Measurements from ENCODE around the gene SETBP1. TPM values are rescaled to one million over a fixed set of nuclear protein-coding genes. Genes with fewer than 3 reads are reported as not detected.
A peak's percentile ranks its signal among the peaks of the same experiment; 100 is the strongest.

The SETBP1 gene
- total RNA-seq, 1 donor from 2014 or later = 72.8 TPM

DNA sequence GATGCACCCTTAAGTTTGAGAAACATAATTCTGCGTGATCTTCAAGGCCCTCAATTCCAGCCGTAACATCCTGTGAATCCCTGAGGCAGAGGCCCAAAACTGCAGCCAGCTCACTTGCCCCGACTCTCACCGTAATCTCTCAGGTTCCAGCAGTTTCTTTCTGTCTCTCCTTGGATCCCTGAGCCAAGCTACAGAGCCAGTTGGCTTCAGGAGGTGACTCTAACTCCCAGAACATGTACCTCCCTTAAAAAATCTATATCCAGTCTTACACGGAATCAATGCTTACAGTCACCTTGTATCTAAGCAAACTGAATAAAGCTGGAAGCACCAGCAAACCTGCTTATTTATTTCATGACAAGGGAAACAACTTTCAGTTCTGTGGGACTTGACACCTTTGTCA, 300.4 kb downstream of the SETBP1 start:
- Mint-ChIP-seq H3K4me1 (peaks cover 10% of the 10 kb centered on the region), H3K4me3 (no peak overlapping the region), H3K27me3 (no peaks in the 10 kb centered on the region), H3K36me3 (ENCODE audit: low read depth) (peaks cover 50% of the 10 kb centered on the region), H3K27ac (no peak overlapping the region), H3K9me3 (no peaks in the 10 kb centered on the region)
- ChIA-PET CTCF (no interaction called here), POLR2A (no interaction called here)
- TF ChIP-seq, protein P1, sequence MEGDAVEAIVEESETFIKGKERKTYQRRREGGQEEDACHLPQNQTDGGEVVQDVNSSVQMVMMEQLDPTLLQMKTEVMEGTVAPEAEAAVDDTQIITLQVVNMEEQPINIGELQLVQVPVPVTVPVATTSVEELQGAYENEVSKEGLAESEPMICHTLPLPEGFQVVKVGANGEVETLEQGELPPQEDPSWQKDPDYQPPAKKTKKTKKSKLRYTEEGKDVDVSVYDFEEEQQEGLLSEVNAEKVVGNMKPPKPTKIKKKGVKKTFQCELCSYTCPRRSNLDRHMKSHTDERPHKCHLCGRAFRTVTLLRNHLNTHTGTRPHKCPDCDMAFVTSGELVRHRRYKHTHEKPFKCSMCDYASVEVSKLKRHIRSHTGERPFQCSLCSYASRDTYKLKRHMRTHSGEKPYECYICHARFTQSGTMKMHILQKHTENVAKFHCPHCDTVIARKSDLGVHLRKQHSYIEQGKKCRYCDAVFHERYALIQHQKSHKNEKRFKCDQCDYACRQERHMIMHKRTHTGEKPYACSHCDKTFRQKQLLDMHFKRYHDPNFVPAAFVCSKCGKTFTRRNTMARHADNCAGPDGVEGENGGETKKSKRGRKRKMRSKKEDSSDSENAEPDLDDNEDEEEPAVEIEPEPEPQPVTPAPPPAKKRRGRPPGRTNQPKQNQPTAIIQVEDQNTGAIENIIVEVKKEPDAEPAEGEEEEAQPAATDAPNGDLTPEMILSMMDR (IDR thresholded peaks at IDR 0.05) = no peak
- intact Hi-C loops (cut with micrococcal nuclease) = no loop called here
- DNase-seq (no peak), ATAC-seq (ENCODE audit: low read depth) (no peak)

DNA sequence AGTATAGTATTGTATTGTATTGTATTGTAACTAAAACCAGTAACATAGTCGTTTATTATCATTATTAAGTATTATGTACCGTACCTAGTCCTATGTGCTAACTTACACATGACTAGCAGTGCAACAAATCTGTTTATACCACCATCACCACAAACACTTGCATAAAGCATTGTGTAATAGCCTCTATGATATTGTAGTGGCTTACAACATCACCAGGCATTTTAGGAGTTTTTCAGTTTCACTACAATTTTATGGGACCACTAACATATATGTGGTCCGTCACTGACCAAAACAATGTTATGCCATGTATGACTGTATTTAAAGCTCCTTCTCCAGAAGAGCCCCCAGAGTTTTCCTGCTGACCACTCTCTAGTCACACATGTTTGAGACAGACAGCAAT, 306.2 kb downstream of the SETBP1 start:
- H3K4me3 Mint-ChIP-seq = no peak overlapping the region
- intact Hi-C loops (cut with micrococcal nuclease) = no loop called here
- no peak for DNase-seq
- no peaks in the 10 kb centered on the region for H3K27me3 Mint-ChIP-seq
- POLR2A ChIA-PET = no interaction called here
- ATAC-seq (ENCODE audit: low read depth) = no peak
- TF ChIP-seq, protein P1 (IDR thresholded peaks at IDR 0.05) = no peak
- no peak overlapping the region for H3K27ac Mint-ChIP-seq
- H3K4me1 Mint-ChIP-seq = no peaks in the 10 kb centered on the region
- peaks cover 17% of the 10 kb centered on the region for H3K36me3 Mint-ChIP-seq (ENCODE audit: low read depth)
- H3K9me3 Mint-ChIP-seq = peaks cover 9% of the 10 kb centered on the region
- CTCF ChIA-PET = interaction anchor here (1.0 kb wide), 1 partner anchor 226 kb away, joined by 3 read pairs; no protein-coding TSS in a partner anchor

DNA sequence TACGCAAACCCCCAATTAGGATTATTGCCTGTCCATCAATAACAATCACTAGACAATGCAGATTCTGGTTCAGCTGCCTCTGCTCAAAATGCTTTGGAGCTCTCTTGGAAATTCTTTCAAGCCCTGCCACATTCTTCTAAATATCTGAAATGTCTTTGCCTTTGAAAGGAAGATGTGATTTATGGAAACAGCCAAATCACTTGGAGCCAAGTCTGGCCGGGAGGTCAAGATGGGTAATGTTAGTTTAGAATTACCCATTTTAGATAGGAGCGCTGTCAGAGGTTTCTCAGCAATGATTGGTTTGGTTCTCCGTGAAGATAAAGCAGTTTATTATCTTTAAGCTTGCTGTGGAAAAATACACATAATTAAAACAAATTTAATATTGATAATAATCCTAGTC, 306.7 kb downstream of the SETBP1 start:
- ATAC-seq (ENCODE audit: low read depth) = no peak
- DNase-seq = no peak
- TF ChIP-seq, protein P1 (IDR thresholded peaks at IDR 0.05) = no peak
- POLR2A ChIA-PET = no interaction called here
- Mint-ChIP-seq H3K9me3 (peaks cover 9% of the 10 kb centered on the region), H3K4me3 (no peak overlapping the region), H3K27me3 (no peaks in the 10 kb centered on the region), H3K36me3 (ENCODE audit: low read depth) (peaks cover 17% of the 10 kb centered on the region), H3K27ac (no peak overlapping the region), H3K4me1 (no peaks in the 10 kb centered on the region)
- CTCF ChIA-PET = interaction anchor here (1.0 kb wide), 1 partner anchor 225 kb away, joined by 3 read pairs; no protein-coding TSS in a partner anchor
- intact Hi-C loops (cut with micrococcal nuclease) = no loop called here

DNA sequence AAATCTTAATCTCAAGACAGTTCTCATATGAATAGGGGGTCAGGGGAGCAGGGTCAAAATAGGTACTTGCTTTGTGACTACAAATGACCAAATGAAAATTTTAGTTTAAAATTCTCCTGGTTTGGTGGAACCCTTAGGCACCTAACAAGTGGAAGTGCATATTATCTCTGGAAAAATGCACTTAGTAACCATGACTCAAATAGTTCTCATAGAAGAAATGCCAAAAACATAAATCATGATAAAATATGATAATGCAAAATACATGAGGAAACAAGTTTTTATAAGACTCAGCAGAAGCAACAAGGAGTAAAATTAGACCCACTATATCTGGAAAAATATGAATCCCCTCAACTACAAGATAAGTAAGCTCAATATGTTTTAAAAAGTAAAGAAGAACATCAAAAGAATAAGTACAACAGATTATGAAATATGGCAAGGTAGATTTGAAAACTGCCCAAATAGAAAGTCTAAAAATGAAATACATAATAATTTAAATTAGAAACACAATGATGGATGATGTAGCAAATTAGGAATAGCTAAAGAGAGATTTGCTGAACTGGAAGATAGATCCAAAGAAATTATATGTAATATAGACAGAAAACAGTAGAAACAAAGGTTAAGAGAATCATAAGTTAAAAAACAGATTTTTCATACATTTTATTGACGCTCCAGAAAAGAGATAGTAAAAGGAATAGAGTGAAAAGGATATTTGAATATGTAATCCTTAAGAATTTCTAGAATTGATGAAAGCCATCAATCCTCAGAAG, 308.3 kb downstream of the SETBP1 start:
- H3K9me3 Mint-ChIP-seq = peaks cover 9% of the 10 kb centered on the region
- H3K4me1 Mint-ChIP-seq = no peaks in the 10 kb centered on the region
- CTCF ChIA-PET = no interaction called here
- H3K27ac Mint-ChIP-seq = no peak overlapping the region
- DNase-seq (no peak), ATAC-seq (ENCODE audit: low read depth) (no peak)
- TF ChIP-seq, protein P1 (IDR thresholded peaks at IDR 0.05) = no peak
- no peaks in the 10 kb centered on the region for H3K27me3 Mint-ChIP-seq
- H3K36me3 Mint-ChIP-seq (ENCODE audit: low read depth) = peaks cover 16% of the 10 kb centered on the region
- POLR2A ChIA-PET = no interaction called here
- H3K4me3 Mint-ChIP-seq = no peak overlapping the region
- intact Hi-C loops (cut with micrococcal nuclease) = no loop called here

DNA sequence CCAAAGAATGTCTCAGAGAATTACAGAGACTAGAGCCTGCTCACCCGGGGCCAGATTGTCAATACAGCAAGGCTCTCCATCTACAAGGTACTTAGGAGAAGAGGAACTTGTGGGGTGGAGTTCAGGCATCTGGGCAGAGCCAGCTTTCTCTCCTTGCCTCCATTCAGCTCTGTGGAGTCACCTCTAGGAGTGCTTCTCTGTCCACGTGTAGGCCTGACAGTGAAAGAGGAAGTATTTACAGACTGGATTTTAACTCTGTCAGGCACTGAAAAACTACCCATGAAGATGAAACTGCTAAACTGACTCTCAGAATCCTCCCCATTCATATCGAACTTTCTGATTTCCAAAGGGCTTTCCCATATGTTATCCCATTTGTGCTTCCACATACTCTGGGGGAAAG, 315.6 kb downstream of the SETBP1 start:
- Mint-ChIP-seq H3K4me1 (peaks cover 11% of the 10 kb centered on the region), H3K36me3 (ENCODE audit: low read depth) (peaks cover 31% of the 10 kb centered on the region), H3K27ac (peak overlapping the region; percentile 74), H3K4me3 (peak overlapping the region; percentile 6), H3K9me3 (no peaks in the 10 kb centered on the region), H3K27me3 (no peaks in the 10 kb centered on the region)
- intact Hi-C loops (cut with micrococcal nuclease) = loop anchor here (1.0 kb wide), 1 partner anchor 12 kb away; no protein-coding TSS in a partner anchor
- ATAC-seq (ENCODE audit: low read depth) (peak; percentile 71), DNase-seq (no peak)
- POLR2A ChIA-PET = interaction anchor here (0.6 kb wide), 1 partner anchor 77 kb away, joined by 4 read pairs; no protein-coding TSS in a partner anchor
- TF ChIP-seq, protein P1 (IDR thresholded peaks at IDR 0.05) = no peak
- CTCF ChIA-PET = no interaction called here
